IMR-90 (cell line): Measurements from ENCODE around the gene SPG11. TPM values are rescaled to one million over a fixed set of nuclear protein-coding genes. Genes with fewer than 3 reads are reported as not detected.

Source experiments
- ATAC-seq: fragments of 200-7000 bp; cut with Tn5 transposase; 2 replicates; pipeline ENCODE4 v1.9.1; 2020; ENCODE audit warnings: low read depth, mild to moderate bottlenecking, moderate library complexity
- BruUV-seq: library from RNA; stranded (reverse); fragments of 400-500 nt; replicated peaks from 2 replicates; lab custom pipeline; 2021; lab: Mats Ljungman, UMichigan
- CTCF ChIA-PET: fragments of 300-600 bp; formaldehyde crosslinking; extraction: SDS; loops from one replicate; lab custom pipeline; 2021; ENCODE audit warnings: antibody characterized with exemption; lab: Yijun Ruan, JAX
- POLR2A ChIA-PET: fragments of 300-600 bp; sonication (Branson Sonifier 250); formaldehyde crosslinking; loops from one replicate; lab custom pipeline; 2022; ENCODE audit warnings: antibody characterized with exemption; ENCODE audit not compliant: unreplicated experiment; lab: Charles Lee
- DNase-seq: peaks from one replicate; pipeline ENCODE4 v3.0.0; 2013
- H2AFZ ChIP-seq: replicated peaks from 2 replicates; pipeline ENCODE3; 2013; ENCODE audit warnings: low read length, mild to moderate bottlenecking; ENCODE audit not compliant: poor library complexity
- H2AK5ac ChIP-seq: 2 replicates; pipeline ENCODE4 v1.6.1; 2013; ENCODE audit warnings: low read depth, low read length, inconsistent platforms
- H2AK9ac ChIP-seq: replicated peaks from 2 replicates; pipeline ENCODE3; 2013; ENCODE audit warnings: mild to moderate bottlenecking, low read depth, low read length, moderate library complexity; ENCODE audit not compliant: poor library complexity
- H2BK120ac ChIP-seq: 2 replicates; pipeline ENCODE4 v1.6.1; 2013; ENCODE audit warnings: low read depth, low read length, inconsistent platforms
- H2BK15ac ChIP-seq: 3 replicates; pipeline ENCODE4 v1.6.1; 2013; ENCODE audit warnings: low read depth, low read length, inconsistent platforms
- H2BK20ac ChIP-seq: 2 replicates; pipeline ENCODE4 v1.6.1; 2013; ENCODE audit warnings: low read depth, mild to moderate bottlenecking, inconsistent platforms, low read length, moderate library complexity
- H2BK5ac ChIP-seq: 2 replicates; pipeline ENCODE4 v1.6.1; 2013; ENCODE audit warnings: mild to moderate bottlenecking, low read depth, low read length, inconsistent platforms; ENCODE audit not compliant: poor library complexity, severe bottlenecking
- H3K14ac ChIP-seq: replicated peaks from 2 replicates; pipeline ENCODE4 v1.6.1; 2013; ENCODE audit warnings: low read depth, low read length, inconsistent platforms
- H3K18ac ChIP-seq: 2 replicates; pipeline ENCODE4 v1.6.1; 2013; ENCODE audit warnings: low read depth, low read length, control low read depth
- H3K23ac ChIP-seq: 2 replicates; pipeline ENCODE4 v1.6.1; 2013; ENCODE audit warnings: low read depth, low read length, inconsistent platforms
- H3K27ac ChIP-seq: 2 replicates; pipeline ENCODE4 v1.5.1; 2013; ENCODE audit warnings: mild to moderate bottlenecking, control low read depth, low read length; ENCODE audit not compliant: insufficient read depth
- H3K27me3 ChIP-seq: 2 replicates; pipeline ENCODE4 v1.6.1; 2013; ENCODE audit warnings: low read length; ENCODE audit not compliant: control insufficient read depth, insufficient read depth
- H3K36me3 ChIP-seq: 2 replicates; pipeline ENCODE4 v1.6.1; 2013; ENCODE audit warnings: low read length, mixed read lengths; ENCODE audit not compliant: control insufficient read depth, insufficient read depth
- H3K4ac ChIP-seq: 2 replicates; pipeline ENCODE4 v1.6.1; 2013; ENCODE audit warnings: low read depth, low read length, inconsistent platforms
- H3K4me1 ChIP-seq: 2 replicates; pipeline ENCODE4 v1.6.1; 2013; ENCODE audit warnings: low read length, mixed read lengths; ENCODE audit not compliant: control insufficient read depth, insufficient read depth
- H3K4me2 ChIP-seq: 2 replicates; pipeline ENCODE4 v1.6.1; 2013; ENCODE audit warnings: low read depth, mild to moderate bottlenecking, control low read depth, low read length, moderate library complexity
- H3K4me3 ChIP-seq: 2 replicates; pipeline ENCODE4 v1.5.1; 2013; ENCODE audit warnings: low read depth, mild to moderate bottlenecking, control low read depth, low read length, moderate library complexity; ENCODE audit not compliant: insufficient read depth
- H3K56ac ChIP-seq: 2 replicates; pipeline ENCODE4 v1.6.1; 2013; ENCODE audit warnings: low read length, inconsistent platforms; ENCODE audit not compliant: insufficient read depth; ENCODE audit errors: extremely low read depth
- H3K79me1 ChIP-seq, 2 experiments: 2 replicates each; pipeline ENCODE4 v1.6.1; 2013; ENCODE audit warnings: low read length in 2 of 2, inconsistent platforms in 1 of 2, low read depth in 1 of 2
- H3K9ac ChIP-seq: 2 replicates; pipeline ENCODE4 v1.6.1; 2013; ENCODE audit warnings: low read depth, low read length, control low read depth
- H3K9me1 ChIP-seq: 2 replicates; pipeline ENCODE4 v1.6.1; 2013; ENCODE audit warnings: low read length, inconsistent platforms; ENCODE audit not compliant: insufficient read depth
- H3K9me3 ChIP-seq: 2 replicates; pipeline ENCODE4 v1.6.1; 2013; ENCODE audit warnings: low read length; ENCODE audit not compliant: control insufficient read depth, insufficient read depth
- H4K20me1 ChIP-seq: 2 replicates; pipeline ENCODE4 v1.6.1; 2013; ENCODE audit warnings: low read length, inconsistent platforms; ENCODE audit not compliant: insufficient read depth
- H4K5ac ChIP-seq: 2 replicates; pipeline ENCODE4 v1.6.1; 2013; ENCODE audit warnings: mild to moderate bottlenecking, low read depth, low read length, control low read depth
- H4K8ac ChIP-seq, 2 experiments: 2 replicates each; pipeline ENCODE4 v1.6.1; 2013; ENCODE audit warnings: low read depth in 2 of 2, low read length in 2 of 2, control low read depth in 1 of 2, inconsistent platforms in 1 of 2
- H4K91ac ChIP-seq: 2 replicates; pipeline ENCODE4 v1.6.1; 2013; ENCODE audit warnings: low read depth, low read length, inconsistent platforms; ENCODE audit not compliant: insufficient read depth
- BHLHE40 ChIP-seq: fragments of 150-350 bp; IDR thresholded peaks from 2 replicates; pipeline ENCODE4 v1.6.1; 2016; ENCODE audit warnings: mild to moderate bottlenecking, low read depth, low read length
- CEBPB ChIP-seq: IDR thresholded peaks from 2 replicates; pipeline ENCODE4 v1.6.1; 2012; ENCODE audit warnings: low read depth, low read length, improper control_type of control experiment
- CHD1 ChIP-seq: IDR thresholded peaks from 2 replicates; pipeline ENCODE4 v1.6.1; 2012; ENCODE audit warnings: low read depth, low read length, improper control_type of control experiment
- CTCF ChIP-seq: conservative IDR thresholded peaks from 2 replicates; pipeline ENCODE4 v1.5.1; 2012; ENCODE audit warnings: mild to moderate bottlenecking, low read depth, low read length, improper control_type of control experiment
- ELK1 ChIP-seq: fragments of 150-350 bp; IDR thresholded peaks from 2 replicates; pipeline ENCODE4 v1.6.1; 2016; ENCODE audit warnings: low read depth, mild to moderate bottlenecking, low read length, moderate library complexity, borderline replicate concordance
- FOS ChIP-seq: fragments of 150-350 bp; IDR thresholded peaks from 2 replicates; pipeline ENCODE4 v1.6.1; 2016; ENCODE audit warnings: low read depth, low read length
- MAFK ChIP-seq: IDR thresholded peaks from 2 replicates; pipeline ENCODE4 v1.6.1; 2012; ENCODE audit warnings: low read depth, low read length, improper control_type of control experiment
- MAZ ChIP-seq: IDR thresholded peaks from 2 replicates; pipeline ENCODE4 v1.6.1; 2012; ENCODE audit warnings: low read depth, mild to moderate bottlenecking, low read length, improper control_type of control experiment, moderate library complexity, borderline replicate concordance
- MXI1 ChIP-seq: IDR thresholded peaks from 2 replicates; pipeline ENCODE4 v1.6.1; 2012; ENCODE audit warnings: low read depth, mild to moderate bottlenecking, low read length, moderate library complexity, borderline replicate concordance
- NFE2L2 ChIP-seq: fragments of 150-350 bp; IDR thresholded peaks from 2 replicates; pipeline ENCODE4 v1.6.1; 2016; ENCODE audit warnings: low read depth, mild to moderate bottlenecking, low read length
- POLR2A ChIP-seq: IDR thresholded peaks from 2 replicates; pipeline ENCODE4 v1.6.1; 2012; ENCODE audit warnings: mild to moderate bottlenecking, low read depth, low read length
- RAD21 ChIP-seq: IDR thresholded peaks from 2 replicates; pipeline ENCODE4 v1.6.1; 2012; ENCODE audit warnings: low read length, improper control_type of control experiment
- RCOR1 ChIP-seq: IDR thresholded peaks from 2 replicates; pipeline ENCODE4 v1.6.1; 2012; ENCODE audit warnings: mild to moderate bottlenecking, low read length, improper control_type of control experiment; ENCODE audit not compliant: insufficient replicate concordance
- RFX5 ChIP-seq: IDR thresholded peaks from 2 replicates; pipeline ENCODE4 v1.8.0; 2012; ENCODE audit warnings: low read depth, mild to moderate bottlenecking, low read length, moderate library complexity
- SMC3 ChIP-seq: fragments of 150-350 bp; IDR thresholded peaks from 2 replicates; pipeline ENCODE4 v1.6.1; 2016; ENCODE audit warnings: low read depth, mild to moderate bottlenecking, antibody characterized with exemption, low read length, moderate library complexity
- USF2 ChIP-seq: fragments of 150-350 bp; IDR thresholded peaks from 2 replicates; pipeline ENCODE4 v1.6.1; 2017; ENCODE audit warnings: mild to moderate bottlenecking, antibody characterized with exemption, low read length, low read depth
- WGBS, 2 experiments: methylation state at CpG; one replicate each; pipeline versions ENCODE4 v1.1.5 to v1.1.7; 2013; ENCODE audit warnings: missing lambda C conversion rate in 2 of 2; ENCODE audit not compliant: insufficient read length in 1 of 2; ENCODE audit errors: extremely low coverage in 2 of 2; 5-methylcytosine and 5-hydroxymethylcytosine counted together
- dilution Hi-C: fragments of 300-500 bp; cut with HindIII; formaldehyde crosslinking; loops from one replicate; pipeline ENCODE4 v1.14.3; 2018; ENCODE audit warnings: low sequenced_read_pairs; ENCODE audit not compliant: unreplicated experiment
- in situ Hi-C: fragments of 300-500 bp; cut with MboI; formaldehyde crosslinking; loops from 3 replicates; pipeline ENCODE4 v1.14.3; 2019; ENCODE audit warnings: low sequenced_read_pairs, inconsistent platforms, mixed read lengths
- intact Hi-C: fragments of 100-400 bp; cut with micrococcal nuclease; formaldehyde crosslinking; loops from 2 replicates; pipeline ENCODE4 v1.10.0; 2022
- polyA plus RNA-seq, 3 experiments: library from polyadenylated mRNA; depleted of rRNA; stranded (reverse); fragments of >200 nt; gene quantifications; 2 replicates each; pipeline ENCODE4 v1.2.3, GENCODE V29; 2012; ENCODE audit warnings: low replicate concordance in 1 of 3
- total RNA-seq: library from RNA; depleted of rRNA; stranded (reverse); fragments of >200 nt; gene quantifications from 2 replicates; pipeline ENCODE4 v1.2.3, GENCODE V29; 2012

The SPG11 gene
- total and polyA plus RNA-seq, 2 of the 4 experiments (the other 2 are of a cell fraction) = 30.8 to 32.6 TPM

GRCh38 chr15:44636976-44637375 is 26.5 kb downstream of the SPG11 start:
- Histone ChIP-seq H2BK20ac (no peak overlapping the region), H3K18ac (no peak overlapping the region), H3K56ac (no peak overlapping the region), H3K9me3 (peaks cover 5% of the 10 kb centered on the region), H2AFZ (no peak overlapping the region), H3K36me3 (peaks cover 21% of the 10 kb centered on the region), H4K20me1 (no peaks in the 10 kb centered on the region), H3K4me3 (no peak overlapping the region), H3K27ac (no peak overlapping the region), H3K27me3 (no peaks in the 10 kb centered on the region), H3K4ac (no peak overlapping the region), H4K91ac (no peak overlapping the region), H2AK5ac (no peak overlapping the region), H3K9ac (no peak overlapping the region), H3K14ac (no peak overlapping the region), H3K4me1 (peaks cover 2% of the 10 kb centered on the region; the same call in 1 of the 2 replicates), H3K79me1 (peaks cover 20 to 23% of the 10 kb centered on the region in 2 experiments), H2BK15ac (no peak overlapping the region), H2AK9ac (no peak overlapping the region), H2BK120ac (no peak overlapping the region), H4K8ac (no peak overlapping the region), H3K9me1 (0 out of 2 replicates have a peak, but pooled peaks cover 2% of the 10 kb centered on the region), H4K5ac (no peak overlapping the region), H3K23ac (no peak overlapping the region), H3K4me2 (no peak overlapping the region), H2BK5ac (no peak overlapping the region)
- DNase-seq (no peak), ATAC-seq (no peak)
- WGBS, 2 experiments = 100% methylated on average over 1 of the region's 1 CpG; no CpG with 5 or more reads in 1 of the 2 experiments
- intact Hi-C loops (no loop called here), dilution Hi-C loops (no loop called here), in situ Hi-C loops (no loop called here)
- no peak for TF ChIP-seq USF2
- no peak for TF ChIP-seq CHD1
- TF ChIP-seq CTCF = no peak
- no peak for TF ChIP-seq POLR2A
- no peak for TF ChIP-seq MXI1
- TF ChIP-seq SMC3 = no peak
- no peak for TF ChIP-seq CEBPB
- no peak for TF ChIP-seq BHLHE40
- TF ChIP-seq RFX5 = no peak
- no peak for TF ChIP-seq MAZ
- TF ChIP-seq NFE2L2 = no peak
- no peak for TF ChIP-seq MAFK
- TF ChIP-seq RCOR1 = no peak
- no peak for TF ChIP-seq RAD21
- TF ChIP-seq FOS = no peak
- no peak for TF ChIP-seq ELK1
- CTCF ChIA-PET = no interaction called here
- BruUV-seq = no TSS peak
- POLR2A ChIA-PET = no interaction called here
